GM19467 (cell line): ENCODE data around the gene DAG1.
A peak's percentile ranks its signal among the peaks of the same experiment; 100 is the strongest.

Experiments
- ATAC-seq: cut with Tn5 transposase; IDR thresholded peaks from one replicate; pipeline ENCODE4 v1.9.1; 2021; ENCODE audit warnings: mild to moderate bottlenecking, moderate library complexity; ENCODE audit not compliant: unreplicated experiment

Gene DAG1

DNA sequence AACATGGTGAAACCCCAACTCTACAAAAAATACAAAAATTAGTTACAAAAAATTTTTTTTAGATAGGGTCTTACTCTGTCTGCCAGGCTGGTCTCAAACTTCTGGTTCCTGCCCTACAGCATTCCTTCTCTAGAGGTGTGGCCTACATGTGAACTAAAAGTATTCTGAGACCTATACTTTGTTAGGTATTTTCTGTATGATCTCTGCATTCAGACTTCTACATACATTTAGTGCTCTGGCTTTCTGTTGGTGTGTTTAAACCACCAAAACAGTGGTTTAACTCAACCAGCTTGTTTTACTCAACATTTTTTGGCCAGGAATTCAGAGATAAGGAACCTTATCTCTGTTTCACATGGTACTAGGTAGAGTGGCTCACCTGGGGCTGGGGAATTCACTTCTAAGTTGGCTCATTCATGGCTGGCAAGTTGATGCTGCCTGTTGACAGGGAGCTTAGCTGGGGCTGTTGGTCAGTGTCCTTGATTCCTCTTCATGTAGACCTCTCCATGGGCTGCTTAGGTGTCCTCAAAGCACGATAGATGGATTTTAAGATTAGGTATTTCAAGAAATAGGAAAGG lies 42.8 kb downstream of the DAG1 start:
- no peak for ATAC-seq

DNA sequence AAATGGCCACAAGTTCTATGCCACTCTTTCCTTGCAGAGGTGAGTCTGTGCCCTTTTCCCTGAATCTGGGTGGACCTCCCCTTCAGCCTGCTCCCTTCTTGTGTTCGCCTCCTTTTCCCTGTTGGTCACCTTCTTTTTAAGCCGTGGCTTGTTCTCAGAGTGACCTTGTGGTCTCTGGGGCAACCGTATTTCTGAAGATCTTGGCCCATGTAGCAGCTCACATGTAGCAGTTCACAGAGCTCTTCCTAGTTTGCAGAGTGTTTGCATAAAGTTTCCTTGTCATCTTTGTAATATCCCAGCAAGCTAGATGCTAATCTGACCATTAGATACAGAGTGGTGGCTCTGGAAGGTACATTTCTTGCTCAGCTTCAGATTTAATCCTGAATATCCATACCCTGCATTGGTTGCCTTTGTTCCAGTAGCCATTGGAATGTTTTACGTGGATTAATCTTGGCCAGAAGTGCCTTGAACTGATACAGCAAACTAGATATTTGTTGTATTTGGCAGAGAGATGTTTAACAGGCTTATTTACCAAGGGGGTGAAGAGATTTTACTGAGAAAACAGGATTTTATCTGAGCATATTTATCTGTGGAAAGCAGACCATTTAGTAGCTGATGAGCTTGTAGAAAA lies 43.5 kb downstream of the DAG1 start:
- ATAC-seq = no peak

DNA sequence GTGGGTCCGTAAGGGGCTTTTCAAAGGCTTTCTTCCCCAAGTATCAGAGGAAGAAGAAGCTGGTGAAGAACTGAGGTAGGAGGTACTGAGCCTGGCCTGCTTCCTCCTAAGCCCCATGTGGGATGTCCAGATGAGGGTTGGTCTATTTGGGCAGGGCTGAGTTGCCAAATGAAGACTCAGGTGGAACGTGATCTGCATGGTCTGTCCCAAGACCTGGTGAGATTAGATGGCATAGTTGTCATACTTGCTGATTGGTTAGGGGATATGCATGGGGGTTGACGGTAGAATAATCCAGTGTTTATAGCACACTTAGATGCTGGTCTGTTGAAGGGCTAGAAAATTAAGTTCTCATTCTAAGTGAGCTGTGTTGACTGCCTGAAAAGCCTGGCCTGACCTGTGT lies 47.9 kb downstream of the DAG1 start:
- no peak for ATAC-seq

DNA sequence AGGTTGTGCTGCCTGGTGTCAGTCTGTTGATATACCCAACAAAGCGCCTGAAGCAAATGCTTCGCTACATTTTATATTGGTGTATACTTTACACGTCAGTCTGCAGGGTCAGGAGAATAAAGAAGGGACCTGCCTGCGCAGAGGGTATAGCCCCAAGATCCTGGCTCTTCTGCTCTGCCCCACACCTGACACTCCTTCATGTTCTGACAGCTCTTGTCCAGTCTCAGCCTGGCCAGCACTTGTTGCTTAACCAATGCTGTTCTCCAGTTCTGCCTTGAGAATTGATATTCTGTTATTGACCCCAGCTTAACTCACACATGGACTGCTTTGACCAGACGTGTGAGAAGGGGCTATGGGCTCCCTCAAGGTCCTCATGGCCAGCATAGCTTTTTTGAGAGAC lies 48.4 kb downstream of the DAG1 start:
- ATAC-seq = no peak

DNA sequence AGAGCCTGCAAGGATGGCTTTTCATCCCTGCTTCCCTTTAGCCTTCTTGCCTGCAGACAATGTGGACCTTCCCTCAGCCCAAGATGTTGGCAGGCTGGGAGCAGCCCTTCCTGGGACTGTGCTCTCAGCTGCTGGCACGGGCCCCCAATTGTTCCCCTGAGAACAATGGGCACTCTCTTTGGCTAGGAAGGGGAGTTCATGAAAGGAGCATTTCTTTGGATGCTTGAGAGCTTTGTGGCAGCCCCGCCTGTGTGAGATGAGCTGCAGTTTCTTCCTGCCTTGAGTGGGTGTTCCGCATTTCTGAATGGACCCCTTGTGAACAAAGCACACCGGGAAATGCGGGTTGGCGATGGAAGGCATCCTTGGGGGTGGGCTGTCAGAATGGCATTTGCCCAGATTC lies 49.2 kb downstream of the DAG1 start:
- no peak for ATAC-seq

DNA sequence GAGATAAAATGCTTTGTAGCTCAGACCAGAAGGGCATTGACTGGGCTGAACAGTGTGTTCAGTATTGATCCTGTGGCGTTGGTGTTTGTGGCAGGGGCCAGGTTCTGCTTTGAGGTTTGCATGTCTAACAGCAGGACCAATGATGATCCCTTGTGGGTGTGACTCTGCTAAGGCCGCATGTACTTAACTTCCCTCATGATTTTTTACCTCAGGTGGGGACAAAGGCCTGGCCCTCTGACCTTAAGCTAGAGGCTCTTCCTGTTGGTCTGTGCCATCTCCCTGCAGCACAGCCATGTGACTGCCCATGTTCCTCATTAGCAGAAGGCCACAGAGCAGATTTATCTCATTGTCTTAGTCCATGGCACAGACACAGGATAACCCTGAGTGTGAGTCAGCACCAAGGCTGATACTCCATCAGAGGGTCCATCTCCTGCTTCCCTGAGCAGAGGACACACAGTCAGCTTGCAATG lies 49.9 kb downstream of the DAG1 start:
- ATAC-seq = no peak

DNA sequence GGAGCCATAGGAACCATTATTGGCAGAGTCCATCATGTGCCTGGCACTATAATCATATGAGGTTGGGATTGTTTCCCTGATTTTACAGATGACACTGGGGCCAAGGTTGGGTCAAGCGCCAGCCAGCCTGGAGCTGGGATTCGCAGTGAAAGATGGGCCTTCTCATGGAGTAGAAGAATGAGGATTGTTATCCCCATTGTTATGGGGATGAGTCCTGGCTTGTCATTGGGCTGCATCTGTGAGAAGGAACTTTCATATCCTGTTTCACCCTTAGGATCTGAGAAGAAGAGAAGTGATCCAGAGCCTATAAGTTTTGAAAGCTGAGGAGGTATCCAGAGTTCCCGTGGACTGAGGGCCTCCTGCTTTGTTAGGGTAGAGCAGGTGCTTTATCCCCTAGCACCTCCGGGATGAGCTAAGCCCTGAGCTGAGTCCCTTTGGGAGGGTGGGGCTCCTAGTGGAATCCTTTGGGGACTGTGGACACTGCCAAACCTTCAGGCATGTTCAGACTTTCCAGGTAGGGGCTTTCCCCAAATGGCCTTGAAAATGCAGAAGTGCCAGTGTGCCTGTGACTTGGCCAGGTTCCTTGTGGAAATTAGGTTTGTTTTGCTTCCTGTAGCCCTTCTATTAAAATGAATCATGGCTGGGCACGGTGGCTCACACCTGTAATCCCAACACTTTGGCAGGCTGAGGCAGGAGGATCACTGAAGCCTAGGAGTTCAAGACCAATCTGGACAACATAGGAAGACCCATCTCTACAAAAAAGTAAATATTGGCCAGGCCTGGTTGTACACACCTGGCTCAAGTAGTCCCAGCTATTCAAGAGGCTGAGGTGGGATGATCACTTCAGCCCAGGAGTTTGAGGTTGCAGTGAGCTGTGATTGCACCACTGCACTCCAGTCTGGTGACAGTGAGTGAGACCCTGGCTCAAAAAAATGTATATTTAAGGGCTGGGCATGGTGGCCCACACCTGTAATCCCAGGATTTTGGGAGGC lies 54.0 kb downstream of the DAG1 start:
- ATAC-seq = no peak

DNA sequence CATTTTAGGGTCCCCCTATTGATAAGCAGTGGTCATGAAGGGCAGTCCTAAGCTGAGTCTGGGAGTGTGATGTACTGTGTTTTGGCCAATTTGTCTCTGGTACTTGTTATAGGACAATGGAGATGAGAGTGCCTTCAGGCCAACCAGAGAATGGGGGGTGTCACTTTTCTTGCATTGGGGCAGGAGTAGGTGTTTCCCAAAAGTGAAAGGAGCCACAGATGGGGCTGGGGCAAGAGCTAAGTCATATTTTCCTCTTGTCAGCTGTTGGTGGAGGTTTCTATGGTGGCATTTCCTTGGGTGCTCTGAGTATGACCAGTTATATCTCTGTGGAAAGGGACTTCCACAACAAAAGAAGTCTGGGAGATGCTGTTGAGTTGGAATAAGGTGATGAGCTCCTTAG lies 59.5 kb downstream of the DAG1 start:
- no peak for ATAC-seq

DNA sequence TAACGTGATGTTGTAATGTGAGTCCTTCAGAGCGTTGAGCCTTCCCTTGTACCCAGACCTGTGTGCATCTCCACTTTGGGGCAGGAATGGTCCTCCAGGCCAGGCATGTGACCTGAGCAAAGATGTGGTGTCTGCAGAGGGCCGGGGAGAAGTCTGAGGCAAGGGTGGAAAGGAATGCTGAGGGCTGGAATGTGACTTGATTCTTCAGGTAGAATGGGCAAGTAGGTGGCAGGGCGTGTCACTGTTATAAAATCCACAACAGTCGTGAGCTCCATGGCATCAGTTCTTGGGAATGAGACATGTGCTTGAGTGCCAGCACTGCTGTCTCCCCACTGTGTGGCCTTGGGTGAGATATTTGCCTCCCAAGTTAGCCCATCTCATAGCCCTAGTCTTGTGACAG lies 60.2 kb downstream of the DAG1 start:
- ATAC-seq = no peak

DNA sequence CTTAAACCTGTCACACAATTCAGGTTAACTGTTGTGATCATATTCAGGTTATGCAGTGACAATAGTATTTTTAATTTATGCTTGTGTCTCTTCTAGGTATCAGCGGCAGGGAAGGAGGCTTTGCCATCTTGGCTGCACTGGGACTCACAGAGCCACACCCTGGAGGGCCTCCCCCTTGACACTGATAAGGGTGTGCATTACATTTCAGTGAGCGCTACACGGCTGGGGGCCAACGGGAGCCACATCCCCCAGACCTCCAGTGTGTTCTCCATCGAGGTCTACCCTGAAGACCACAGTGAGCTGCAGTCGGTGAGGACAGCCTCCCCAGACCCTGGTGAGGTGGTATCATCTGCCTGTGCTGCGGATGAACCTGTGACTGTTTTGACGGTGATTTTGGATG lies 60.6 kb downstream of the DAG1 start:
- ATAC-seq = no peak

DNA sequence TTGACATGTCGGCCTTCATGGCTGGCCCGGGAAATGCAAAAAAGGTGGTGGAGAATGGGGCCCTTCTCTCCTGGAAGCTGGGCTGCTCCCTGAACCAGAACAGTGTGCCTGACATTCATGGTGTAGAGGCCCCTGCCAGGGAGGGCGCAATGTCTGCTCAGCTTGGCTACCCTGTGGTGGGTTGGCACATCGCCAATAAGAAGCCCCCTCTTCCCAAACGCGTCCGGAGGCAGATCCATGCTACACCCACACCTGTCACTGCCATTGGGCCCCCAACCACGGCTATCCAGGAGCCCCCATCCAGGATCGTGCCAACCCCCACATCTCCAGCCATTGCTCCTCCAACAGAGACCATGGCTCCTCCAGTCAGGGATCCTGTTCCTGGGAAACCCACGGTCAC lies 61.2 kb downstream of the DAG1 start:
- ATAC-seq = no peak

DNA sequence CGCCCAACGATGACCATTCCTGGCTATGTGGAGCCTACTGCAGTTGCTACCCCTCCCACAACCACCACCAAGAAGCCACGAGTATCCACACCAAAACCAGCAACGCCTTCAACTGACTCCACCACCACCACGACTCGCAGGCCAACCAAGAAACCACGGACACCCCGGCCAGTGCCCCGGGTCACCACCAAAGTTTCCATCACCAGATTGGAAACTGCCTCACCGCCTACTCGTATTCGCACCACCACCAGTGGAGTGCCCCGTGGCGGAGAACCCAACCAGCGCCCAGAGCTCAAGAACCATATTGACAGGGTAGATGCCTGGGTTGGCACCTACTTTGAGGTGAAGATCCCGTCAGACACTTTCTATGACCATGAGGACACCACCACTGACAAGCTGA lies 61.6 kb downstream of the DAG1 start:
- ATAC-seq = no peak

DNA sequence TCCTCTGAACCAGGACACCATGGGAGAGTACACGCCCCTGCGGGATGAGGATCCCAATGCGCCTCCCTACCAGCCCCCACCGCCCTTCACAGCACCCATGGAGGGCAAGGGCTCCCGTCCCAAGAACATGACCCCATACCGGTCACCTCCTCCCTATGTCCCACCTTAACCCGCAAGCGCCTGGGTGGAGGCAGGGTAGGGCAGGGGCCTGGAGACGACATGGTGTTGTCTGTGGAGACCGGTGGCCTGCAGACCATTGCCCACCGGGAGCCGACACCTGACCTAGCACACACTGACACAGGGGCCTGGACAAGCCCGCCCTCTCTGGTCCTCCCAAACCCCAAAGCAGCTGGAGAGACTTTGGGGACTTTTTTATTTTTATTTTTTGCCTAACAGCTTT lies 63.0 kb downstream of the DAG1 start:
- ATAC-seq = no peak

DNA sequence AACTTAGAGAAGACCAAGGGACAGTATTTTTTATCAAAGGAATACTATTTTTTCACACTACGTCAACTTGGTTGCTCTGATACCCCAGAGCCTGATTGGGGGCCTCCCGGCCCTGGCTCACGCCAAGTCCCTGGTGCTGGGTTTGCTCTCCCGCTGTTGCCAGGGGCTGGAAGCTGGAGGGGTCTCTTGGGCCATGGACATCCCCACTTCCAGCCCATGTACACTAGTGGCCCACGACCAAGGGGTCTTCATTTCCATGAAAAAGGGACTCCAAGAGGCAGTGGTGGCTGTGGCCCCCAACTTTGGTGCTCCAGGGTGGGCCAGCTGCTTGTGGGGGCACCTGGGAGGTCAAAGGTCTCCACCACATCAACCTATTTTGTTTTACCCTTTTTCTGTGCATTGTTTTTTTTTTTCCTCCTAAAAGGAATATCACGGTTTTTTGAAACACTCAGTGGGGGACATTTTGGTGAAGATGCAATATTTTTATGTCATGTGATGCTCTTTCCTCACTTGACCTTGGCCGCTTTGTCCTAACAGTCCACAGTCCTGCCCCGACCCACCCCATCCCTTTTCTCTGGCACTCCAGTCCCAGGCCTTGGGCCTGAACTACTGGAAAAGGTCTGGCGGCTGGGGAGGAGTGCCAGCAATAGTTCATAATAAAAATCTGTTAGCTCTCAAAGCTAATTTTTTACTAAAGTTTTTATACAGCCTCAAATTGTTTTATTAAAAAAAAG lies 63.9 kb downstream of the DAG1 start:
- no peak for ATAC-seq

DNA sequence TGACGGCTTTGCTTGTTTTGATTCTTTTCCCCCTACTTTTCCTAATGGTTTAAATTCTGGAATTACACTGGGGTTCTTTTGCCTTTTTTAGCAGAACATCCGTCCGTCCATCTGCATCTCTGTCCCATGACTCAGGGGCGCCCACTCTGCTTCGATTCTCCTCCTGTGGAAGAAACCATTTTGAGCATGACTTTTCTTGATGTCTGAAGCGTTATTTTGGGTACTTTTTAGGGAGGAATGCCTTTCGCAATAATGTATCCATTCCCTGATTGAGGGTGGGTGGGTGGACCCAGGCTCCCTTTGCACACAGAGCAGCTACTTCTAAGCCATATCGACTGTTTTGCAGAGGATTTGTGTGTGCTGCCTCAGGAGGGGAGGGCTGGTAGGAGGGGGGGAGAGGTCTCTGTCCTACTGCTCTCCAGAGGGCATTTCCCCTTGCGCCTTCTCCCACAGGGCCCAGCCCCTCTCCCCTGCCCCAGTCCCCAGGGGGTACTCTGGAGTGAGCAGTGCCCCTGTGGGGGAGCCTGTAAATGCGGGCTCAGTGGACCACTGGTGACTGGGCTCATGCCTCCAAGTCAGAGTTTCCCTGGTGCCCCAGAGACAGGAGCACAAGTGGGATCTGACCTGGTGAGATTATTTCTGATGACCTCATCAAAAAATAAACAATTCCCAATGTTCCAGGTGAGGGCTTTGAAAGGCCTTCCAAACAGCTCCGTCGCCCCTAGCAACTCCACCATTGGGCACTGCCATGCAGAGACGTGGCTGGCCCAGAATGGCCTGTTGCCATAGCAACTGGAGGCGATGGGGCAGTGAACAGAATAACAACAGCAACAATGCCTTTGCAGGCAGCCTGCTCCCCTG lies 64.7 kb downstream of the DAG1 start:
- no peak for ATAC-seq

DNA sequence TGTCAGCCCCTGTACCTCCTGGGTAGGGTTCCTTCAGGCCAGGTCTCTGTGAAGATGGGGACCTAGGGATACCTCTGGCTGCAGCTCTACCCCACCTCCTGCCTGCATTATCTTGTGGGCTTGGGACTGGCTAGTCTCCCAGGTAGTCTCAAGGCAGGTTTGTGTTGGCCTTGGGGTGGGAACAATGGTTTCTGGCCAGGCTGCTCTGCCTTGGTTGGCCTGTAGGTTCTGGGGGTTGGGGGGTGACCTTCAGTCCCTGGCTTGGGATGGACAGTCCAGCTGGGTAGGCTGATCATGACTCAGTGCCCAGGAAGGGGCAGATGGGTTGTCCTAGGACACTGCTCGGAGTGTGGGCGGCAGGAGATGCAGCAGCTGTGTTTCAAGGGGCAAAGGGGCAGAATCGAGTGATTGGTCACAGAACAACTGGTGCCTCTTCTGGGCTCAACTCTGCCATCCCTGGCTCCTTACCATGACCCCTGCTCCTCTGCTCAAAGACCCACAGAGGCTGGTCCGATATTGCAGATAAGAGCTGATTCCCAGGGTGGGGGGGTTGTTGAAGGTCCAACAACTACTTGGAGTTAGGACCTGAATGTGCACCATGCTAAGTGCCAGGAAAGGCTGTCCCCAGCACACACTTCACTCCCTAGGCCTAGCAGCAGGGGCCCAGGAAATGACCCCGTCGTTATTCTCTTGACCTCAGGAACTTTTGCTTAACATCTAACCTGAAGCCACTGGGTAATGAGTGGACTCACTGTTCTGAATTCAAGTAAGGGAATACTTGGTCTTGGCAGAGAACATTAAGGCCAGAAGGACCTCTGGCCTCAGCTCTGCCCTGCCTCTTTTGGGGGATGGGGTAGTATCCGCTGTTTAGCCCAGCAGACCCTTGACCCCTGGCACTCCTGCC lies 66.2 kb downstream of the DAG1 start:
- ATAC-seq = no peak

DNA sequence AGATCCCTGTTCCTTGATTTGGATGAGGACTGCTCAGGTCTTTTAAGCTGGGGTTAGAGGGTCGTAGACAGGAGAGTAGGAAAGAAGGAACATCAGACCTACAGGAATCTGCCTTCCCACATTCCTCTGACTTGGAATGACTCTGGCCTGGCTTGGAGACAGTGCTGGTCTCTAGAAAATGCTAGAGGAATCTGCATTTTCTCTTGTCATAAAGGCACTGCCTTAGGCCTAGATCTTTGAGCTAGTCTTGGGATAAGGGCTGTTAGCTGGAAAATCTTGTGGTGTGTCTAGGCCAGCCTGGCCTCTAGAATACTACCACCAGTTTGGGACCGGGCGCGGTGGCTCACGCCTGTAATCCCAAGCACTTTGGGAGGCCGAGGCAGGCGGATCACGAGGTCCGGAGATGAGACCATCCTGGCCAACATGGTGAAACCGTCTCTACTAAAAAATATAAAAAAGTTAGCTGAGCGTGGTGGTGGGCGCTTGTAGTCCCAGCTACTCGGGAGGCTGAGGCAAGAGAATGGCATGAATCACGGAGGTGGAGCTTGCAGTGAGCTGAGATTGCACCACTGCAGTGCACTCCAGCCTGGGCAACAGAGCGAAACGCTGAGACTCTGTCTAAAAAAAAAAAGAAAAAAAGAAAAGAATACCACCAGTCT lies 66.9 kb downstream of the DAG1 start:
- no peak for ATAC-seq

DNA sequence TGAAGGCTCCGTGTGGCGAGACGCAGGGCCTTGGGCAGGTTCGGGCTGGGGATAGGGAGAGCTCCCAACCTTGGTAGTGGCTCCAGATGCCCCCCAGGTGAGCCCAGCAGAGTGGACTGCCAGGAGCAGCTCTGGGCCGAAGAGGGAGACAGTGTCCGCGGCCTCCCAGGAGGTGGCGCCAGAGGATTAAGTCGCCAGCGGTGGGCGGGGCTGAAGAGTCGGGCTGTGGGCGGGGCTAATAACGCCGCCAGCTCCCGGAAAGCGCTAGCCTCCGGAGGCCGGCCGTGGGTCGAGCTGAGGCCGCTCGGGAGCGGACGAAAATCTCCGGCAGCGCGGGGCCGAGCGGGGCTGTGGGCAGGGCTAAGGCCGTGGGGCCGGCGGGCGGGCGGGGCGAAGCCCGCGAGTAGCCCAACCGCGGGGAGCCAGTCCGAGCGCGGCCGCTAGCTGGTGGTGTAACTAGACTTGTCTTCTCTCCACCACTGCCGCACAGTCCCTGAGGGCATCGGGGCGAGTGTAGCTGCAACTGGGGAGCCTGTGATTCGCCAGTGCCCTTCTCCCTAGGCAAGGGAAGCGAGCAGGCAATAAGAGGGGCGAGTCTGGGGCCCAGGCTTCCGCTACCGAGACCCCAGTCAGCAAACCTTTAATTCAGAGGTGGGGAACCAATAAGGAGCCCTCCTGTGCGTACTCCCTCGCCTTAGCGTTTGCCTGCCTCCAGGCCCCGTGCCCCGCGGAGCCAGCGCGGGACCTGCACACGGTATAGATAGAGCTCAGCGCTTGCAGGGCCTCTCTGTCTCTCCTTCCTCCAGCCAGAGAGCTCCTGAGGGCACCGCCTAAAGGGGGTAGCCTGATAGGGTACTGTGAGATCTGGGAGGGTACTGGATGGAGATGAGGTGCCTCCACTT lies 69.8 kb downstream of the DAG1 start:
- peak; percentile 92 for ATAC-seq
